K562 (cell line): ENCODE results near the gene PDE3A. TPM values are rescaled to one million over a fixed set of nuclear protein-coding genes. Genes with fewer than 3 reads are reported as not detected.

Source experiments
- ATAC-seq: fragments of 200-7000 bp; cut with Tn5 transposase; 3 replicates; pipeline ENCODE4 v1.9.1; 2020; ENCODE audit warnings: moderate library complexity
- BruUV-seq: library from RNA; stranded (reverse); fragments of 400-500 nt; replicated peaks from 2 replicates; lab custom pipeline; 2021; lab: Mats Ljungman, UMichigan
- CTCF ChIA-PET: fragments of 300-600 bp; formaldehyde crosslinking; extraction: SDS; loops from one replicate; lab custom pipeline; 2021; ENCODE audit warnings: low intra/inter-chr PET ratio; lab: Yijun Ruan, JAX
- POLR2A ChIA-PET: fragments of 300-600, 350-650 bp; sonication (Branson Sonifier 250); formaldehyde crosslinking; extraction: SDS; loops from one replicate; lab custom pipeline; 2021; ENCODE audit warnings: antibody characterized with exemption, inconsistent platforms; lab: Yijun Ruan, JAX
- DNase-seq, 4 experiments: peaks; one replicate each; pipeline versions ENCODE4 v3.0.0 to v3.0.0-alpha.2; 2011 to 2018; ENCODE audit warnings: low spot score in 3 of 4, mixed read lengths in 3 of 4; ENCODE audit errors: extremely low read depth in 1 of 4
- FAIRE-seq: peaks from 2 replicates; lab custom pipeline; 2011; peaks lifted over from hg19 to GRCh38; lab: Jason Lieb, UNC
- H2AFZ ChIP-seq: 2 replicates; pipeline ENCODE4 v1.6.0; 2011; ENCODE audit warnings: low read depth, low read length, control low read depth, inconsistent platforms
- H3K27ac ChIP-seq: fragments of 200-600 bp; 3 replicates; pipeline ENCODE4 v1.8.0; 2011; ENCODE audit warnings: low read depth, mild to moderate bottlenecking, control low read depth, inconsistent platforms, low read length, moderate library complexity, mixed read lengths; ENCODE audit errors: extremely low read depth
- H3K27me3 ChIP-seq, 2 experiments: fragments of 300-600 bp in 1 of 2; 2 replicates in 1 of 2; 3 replicates in 1 of 2; pipeline versions ENCODE4 v1.6.0 to v1.8.0; 2011; ENCODE audit warnings: inconsistent platforms in 2 of 2, low read length in 2 of 2, mild to moderate bottlenecking in 1 of 2, mixed read lengths in 1 of 2, moderate library complexity in 1 of 2; ENCODE audit not compliant: control insufficient read depth in 2 of 2, insufficient read depth in 2 of 2
- H3K36me3 ChIP-seq: fragments of 300-600 bp; 3 replicates; pipeline ENCODE4 v1.8.0; 2011; ENCODE audit warnings: mild to moderate bottlenecking, low read length, inconsistent platforms; ENCODE audit not compliant: control insufficient read depth, insufficient read depth
- H3K4me1 ChIP-seq, 2 experiments: fragments of 200-600 bp in 1 of 2; replicated peaks in 1 of 2; 2 replicates in 1 of 2; 3 replicates in 1 of 2; pipeline versions ENCODE4 v1.5.1 to v1.8.0; 2011; ENCODE audit warnings: inconsistent platforms in 2 of 2, low read length in 2 of 2, mild to moderate bottlenecking in 1 of 2, mixed read lengths in 1 of 2, moderate library complexity in 1 of 2; ENCODE audit not compliant: control insufficient read depth in 2 of 2, insufficient read depth in 2 of 2
- H3K4me2 ChIP-seq: 2 replicates; pipeline ENCODE4 v1.6.1; 2011; ENCODE audit warnings: low read length, control low read depth, inconsistent platforms, mixed read lengths; ENCODE audit not compliant: insufficient read depth
- H3K4me3 ChIP-seq: fragments of 200-600 bp; sonication (generic), shearing (Covaris generic); 2 replicates; pipeline ENCODE4 v1.5.1; 2016; ENCODE audit warnings: control low read depth, inconsistent platforms
- H3K79me2 ChIP-seq: fragments of 200-600 bp; 3 replicates; pipeline ENCODE4 v1.8.0; 2011; ENCODE audit warnings: low read length, inconsistent platforms; ENCODE audit not compliant: control insufficient read depth, insufficient read depth
- H3K9ac ChIP-seq, 2 experiments: 2 replicates each; pipeline versions ENCODE4 v1.6.0 to v1.6.1; 2011; ENCODE audit warnings: low read depth in 2 of 2, low read length in 2 of 2, control low read depth in 1 of 2, inconsistent platforms in 1 of 2, mild to moderate bottlenecking in 1 of 2, mixed read lengths in 1 of 2; ENCODE audit not compliant: insufficient read depth in 1 of 2
- H3K9me1 ChIP-seq: one replicate; pipeline ENCODE4 v1.6.0; 2011; ENCODE audit warnings: inconsistent platforms, mild to moderate bottlenecking, low read length, moderate library complexity; ENCODE audit not compliant: control insufficient read depth, insufficient read depth
- H3K9me3 ChIP-seq: replicated peaks from 2 replicates; pipeline ENCODE4 v1.5.1; 2011; ENCODE audit warnings: low read depth, low read length, inconsistent platforms; ENCODE audit not compliant: control insufficient read depth, insufficient read depth
- H4K20me1 ChIP-seq: replicated peaks from 2 replicates; pipeline ENCODE4 v1.6.1; 2011; ENCODE audit warnings: low read length, inconsistent platforms, mixed read lengths; ENCODE audit not compliant: control insufficient read depth, insufficient read depth
- CBX1 ChIP-seq: sonication (generic); IDR thresholded peaks from 2 replicates; pipeline ENCODE4 v1.6.1; 2016; ENCODE audit warnings: antibody characterized with exemption, low read depth, mild to moderate bottlenecking
- CXXC5 ChIP-seq: fragments of 250-450 bp; sonication (Bioruptor Pico); IDR thresholded peaks from 2 replicates; pipeline ENCODE4 v1.8.0; 2022; ENCODE audit warnings: inconsistent platforms, mild to moderate bottlenecking, moderate library complexity
- DIDO1 ChIP-seq: fragments of 450-650 bp; IDR thresholded peaks from 2 replicates; pipeline ENCODE4 v1.6.1; 2016; ENCODE audit warnings: low read depth, missing biosample characterization, missing genetic modification characterization
- ESRRA ChIP-seq: fragments of 450-650 bp; IDR thresholded peaks from 2 replicates; pipeline ENCODE4 v1.6.1; 2014; ENCODE audit warnings: low read depth, mild to moderate bottlenecking, moderate library complexity, borderline replicate concordance
- FOXK2 ChIP-seq, 2 experiments: fragments of 450-650 bp; IDR thresholded peaks in 1 of 2; conservative IDR thresholded peaks in 1 of 2; 2 replicates each; pipeline ENCODE4 v1.6.1; 2016; ENCODE audit warnings: low read depth in 2 of 2, mild to moderate bottlenecking in 1 of 2
- GTF2E2 ChIP-seq: fragments of 200-800 bp; sonication (Bioruptor generic); IDR thresholded peaks from 2 replicates; pipeline ENCODE4 v1.6.1; 2016; ENCODE audit warnings: missing genetic modification characterization, missing compliant biosample characterization
- ZNF354B ChIP-seq: fragments of 250-450 bp; sonication (Bioruptor Pico); IDR thresholded peaks from 2 replicates; pipeline ENCODE4 v1.4.0; 2020
- WGBS: fragments of 100-300 bp; shearing (Covaris generic); methylation state at CpG from one replicate; pipeline ENCODE4 v1.1.6; 2016; ENCODE audit warnings: low coverage, mixed read lengths; ENCODE audit not compliant: insufficient coverage; ENCODE audit errors: missing lambda C conversion rate; 5-methylcytosine and 5-hydroxymethylcytosine counted together
- in situ Hi-C: fragments of 300-500 bp; cut with MboI; formaldehyde crosslinking; loops from 4 replicates; pipeline ENCODE4 v1.15.0; 2018; ENCODE audit warnings: inconsistent platforms, mixed read lengths
- intact Hi-C: fragments of 100-400 bp; cut with micrococcal nuclease; formaldehyde crosslinking; loops from 2 replicates; pipeline ENCODE4 v1.14.2; 2022
- polyA plus RNA-seq, 8 experiments: library from polyadenylated mRNA; depleted of rRNA in 4 of 8; stranded (reverse) in 5 of 8; unstranded in 3 of 8; fragments of >200 nt; fragmentation: Nextera tagmentation in 2 of 8; fragmentation: Illumina TruSeq in 1 of 8; extraction: Ambion mirVana in 2 of 8; extraction: Trizol in 1 of 8; gene quantifications; 2 replicates each; pipeline versions ENCODE4 v1.2.1 to v1.2.3, GENCODE V29; 2011 to 2014; ENCODE audit warnings: inconsistent platforms in 1 of 8, missing spikeins in 1 of 8
- total RNA-seq, 7 experiments: library from RNA; depleted of rRNA in 6 of 7; stranded (reverse); fragments of >200 nt in 6 of 7; fragmentation: Illumina TruSeq in 2 of 7; extraction: Trizol in 2 of 7; gene quantifications; 2 replicates each; pipeline versions ENCODE4 v1.2.1 to v1.2.3, GENCODE V29; 2011 to 2021; ENCODE audit warnings: low replicate concordance in 1 of 7
- TF ChIP-seq, protein P1 (sequence below): sonication (generic); formaldehyde crosslinking; IDR thresholded peaks from 2 replicates; pipeline ENCODE4 v1.8.0; 2022; ENCODE audit warnings: mild to moderate bottlenecking, missing genetic modification reagents

The PDE3A gene
- total and polyA plus RNA-seq, 9 of the 15 experiments (the other 6 are each of a cell fraction or from before 2014, with no cell fraction given) = 0.02 TPM; not detected in 8

DNA sequence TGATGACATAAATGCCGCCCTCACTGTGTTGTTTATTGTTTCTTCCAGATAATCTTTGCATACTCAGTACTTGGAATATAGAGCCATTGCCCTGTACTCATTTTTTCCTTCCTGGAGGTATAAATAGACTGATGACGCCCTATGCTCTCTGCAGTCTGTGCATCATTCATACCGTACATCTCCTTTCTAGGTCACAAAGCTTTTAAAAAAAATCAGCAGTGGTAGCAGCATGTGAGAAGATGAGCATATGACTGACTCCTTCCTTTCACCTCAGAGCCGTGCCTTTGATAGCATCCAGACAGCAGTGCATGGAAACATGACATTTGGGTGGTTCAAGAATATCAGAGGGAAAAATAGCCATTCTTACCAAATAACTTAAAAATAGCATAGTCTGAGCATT lies 77.3 kb downstream of the PDE3A start (continued):
- no peak for TF ChIP-seq GTF2E2 (tag)

DNA sequence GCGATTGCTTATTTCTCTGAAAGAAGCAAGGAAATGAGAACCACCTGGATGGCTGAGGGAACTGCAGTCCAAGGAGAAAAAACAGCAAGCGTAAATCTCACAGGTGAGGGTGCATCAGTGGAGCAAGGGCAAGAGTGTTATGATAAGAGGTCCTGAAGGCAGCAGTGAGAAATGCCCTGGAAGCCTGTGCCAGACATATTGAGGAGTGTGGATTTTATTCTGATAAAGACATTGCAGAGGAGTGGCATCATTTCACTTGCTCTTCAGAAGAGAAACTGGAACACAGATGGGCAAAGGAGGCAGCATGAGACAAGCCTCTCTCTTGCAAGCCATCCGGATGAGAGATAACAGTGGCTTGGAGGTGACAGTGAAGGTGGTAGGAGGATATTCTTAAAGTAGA lies 78.5 kb downstream of the PDE3A start:
- Histone ChIP-seq H2AFZ (no peak overlapping the region), H3K79me2 (no peaks in the 10 kb centered on the region), H3K27me3 (no peaks in the 10 kb centered on the region), H3K36me3 (no peaks in the 10 kb centered on the region), H3K9ac (no peak overlapping the region), H3K9me3 (no peaks in the 10 kb centered on the region), H3K4me3 (no peak overlapping the region), H3K9me1 (no peaks in the 10 kb centered on the region), H4K20me1 (no peaks in the 10 kb centered on the region), H3K4me2 (no peak overlapping the region), H3K27ac (no peak overlapping the region), H3K4me1 (no peaks in the 10 kb centered on the region)
- no TSS peak for BruUV-seq
- intact Hi-C loops (no loop called here), in situ Hi-C loops (no loop called here)
- ChIA-PET CTCF (interaction anchor here (0.6 kb wide), 1 partner anchor 10 kb away, joined by 3 read pairs; no protein-coding TSS in a partner anchor), POLR2A (no interaction called here)
- DNase-seq (no peak), FAIRE-seq (no peak), ATAC-seq (no peak)
- 0% methylated on average over 3 of the region's 3 CpGs for WGBS
- TF ChIP-seq DIDO1 (tag) (no peak), FOXK2 (conservative IDR thresholded peaks at IDR 0.05 in 1 of 2, IDR thresholded peaks at IDR 0.05 in 1 of 2; ENCODE audit: low read depth in 2 of 2) (no peak), CXXC5 (CRISPR knock-in tag) (no peak), ZNF354B (no peak), CBX1 (no peak), ESRRA (no peak)
- TF ChIP-seq, protein P1, sequence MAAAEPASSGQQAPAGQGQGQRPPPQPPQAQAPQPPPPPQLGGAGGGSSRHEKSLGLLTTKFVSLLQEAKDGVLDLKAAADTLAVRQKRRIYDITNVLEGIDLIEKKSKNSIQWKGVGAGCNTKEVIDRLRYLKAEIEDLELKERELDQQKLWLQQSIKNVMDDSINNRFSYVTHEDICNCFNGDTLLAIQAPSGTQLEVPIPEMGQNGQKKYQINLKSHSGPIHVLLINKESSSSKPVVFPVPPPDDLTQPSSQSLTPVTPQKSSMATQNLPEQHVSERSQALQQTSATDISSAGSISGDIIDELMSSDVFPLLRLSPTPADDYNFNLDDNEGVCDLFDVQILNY (CRISPR knock-in tag) = no peak
